Suprapubic skin (tissue), 3 donors: ENCODE measurements around the gene TP53BP2.

Experiments used
- EP300 ChIP-seq: sonication (generic); formaldehyde crosslinking; IDR thresholded peaks from one replicate; pipeline ENCODE4 v1.6.1; 2017; ENCODE audit warnings: antibody characterized with exemption
- POLR2A ChIP-seq, 2 donors: fragments of 450-650 bp; IDR thresholded peaks; one replicate each; pipeline ENCODE4 v1.6.1; 2017; ENCODE audit warnings: antibody characterized with exemption in 2 of 2, mild to moderate bottlenecking in 2 of 2, moderate library complexity in 2 of 2
- TF ChIP-seq, protein P1 (sequence below), 2 donors: fragments of 200-600 bp in 1 of 2; fragments of 450-650 bp in 1 of 2; sonication (generic) in 1 of 2; IDR thresholded peaks; one replicate each; pipeline ENCODE4 v1.5.1; 2016 to 2019; ENCODE audit warnings: antibody characterized with exemption in 2 of 2, mild to moderate bottlenecking in 1 of 2, moderate library complexity in 1 of 2

GRCh38 chr1:223784541-223784940 lies 61.2 kb downstream of the TP53BP2 start:
- TF ChIP-seq, protein P1, sequence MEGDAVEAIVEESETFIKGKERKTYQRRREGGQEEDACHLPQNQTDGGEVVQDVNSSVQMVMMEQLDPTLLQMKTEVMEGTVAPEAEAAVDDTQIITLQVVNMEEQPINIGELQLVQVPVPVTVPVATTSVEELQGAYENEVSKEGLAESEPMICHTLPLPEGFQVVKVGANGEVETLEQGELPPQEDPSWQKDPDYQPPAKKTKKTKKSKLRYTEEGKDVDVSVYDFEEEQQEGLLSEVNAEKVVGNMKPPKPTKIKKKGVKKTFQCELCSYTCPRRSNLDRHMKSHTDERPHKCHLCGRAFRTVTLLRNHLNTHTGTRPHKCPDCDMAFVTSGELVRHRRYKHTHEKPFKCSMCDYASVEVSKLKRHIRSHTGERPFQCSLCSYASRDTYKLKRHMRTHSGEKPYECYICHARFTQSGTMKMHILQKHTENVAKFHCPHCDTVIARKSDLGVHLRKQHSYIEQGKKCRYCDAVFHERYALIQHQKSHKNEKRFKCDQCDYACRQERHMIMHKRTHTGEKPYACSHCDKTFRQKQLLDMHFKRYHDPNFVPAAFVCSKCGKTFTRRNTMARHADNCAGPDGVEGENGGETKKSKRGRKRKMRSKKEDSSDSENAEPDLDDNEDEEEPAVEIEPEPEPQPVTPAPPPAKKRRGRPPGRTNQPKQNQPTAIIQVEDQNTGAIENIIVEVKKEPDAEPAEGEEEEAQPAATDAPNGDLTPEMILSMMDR (IDR thresholded peaks at IDR 0.05) = no peak
- no peak for TF ChIP-seq POLR2A (IDR thresholded peaks at IDR 0.05)
- no peak for TF ChIP-seq EP300
